Measurements from ENCODE around the gene OPRM1.

DNA sequence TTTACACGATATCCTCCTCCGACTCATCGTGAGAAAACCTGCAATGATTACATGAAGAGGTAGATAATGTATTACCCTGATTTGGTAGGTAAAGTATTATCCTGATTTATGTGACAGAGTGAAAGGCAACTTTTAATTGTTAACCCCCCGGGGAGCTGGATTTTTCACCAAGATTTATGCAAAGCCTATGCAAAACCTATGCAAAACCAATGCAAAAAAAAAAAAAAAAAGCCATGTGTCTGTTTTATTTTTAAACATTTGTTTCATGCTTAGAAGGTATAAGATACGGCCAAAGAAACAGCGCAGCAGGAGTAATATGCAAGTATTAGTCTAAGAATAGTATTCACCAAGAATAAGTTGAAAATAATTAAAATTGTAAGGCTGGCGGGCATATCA lies 207.7 kb downstream of the OPRM1 start:
- no peak for TF ChIP-seq POLR2AphosphoS5 (IDR thresholded peaks at IDR 0.05; ENCODE audit: low read depth, low read length)
- TF ChIP-seq, protein P1, sequence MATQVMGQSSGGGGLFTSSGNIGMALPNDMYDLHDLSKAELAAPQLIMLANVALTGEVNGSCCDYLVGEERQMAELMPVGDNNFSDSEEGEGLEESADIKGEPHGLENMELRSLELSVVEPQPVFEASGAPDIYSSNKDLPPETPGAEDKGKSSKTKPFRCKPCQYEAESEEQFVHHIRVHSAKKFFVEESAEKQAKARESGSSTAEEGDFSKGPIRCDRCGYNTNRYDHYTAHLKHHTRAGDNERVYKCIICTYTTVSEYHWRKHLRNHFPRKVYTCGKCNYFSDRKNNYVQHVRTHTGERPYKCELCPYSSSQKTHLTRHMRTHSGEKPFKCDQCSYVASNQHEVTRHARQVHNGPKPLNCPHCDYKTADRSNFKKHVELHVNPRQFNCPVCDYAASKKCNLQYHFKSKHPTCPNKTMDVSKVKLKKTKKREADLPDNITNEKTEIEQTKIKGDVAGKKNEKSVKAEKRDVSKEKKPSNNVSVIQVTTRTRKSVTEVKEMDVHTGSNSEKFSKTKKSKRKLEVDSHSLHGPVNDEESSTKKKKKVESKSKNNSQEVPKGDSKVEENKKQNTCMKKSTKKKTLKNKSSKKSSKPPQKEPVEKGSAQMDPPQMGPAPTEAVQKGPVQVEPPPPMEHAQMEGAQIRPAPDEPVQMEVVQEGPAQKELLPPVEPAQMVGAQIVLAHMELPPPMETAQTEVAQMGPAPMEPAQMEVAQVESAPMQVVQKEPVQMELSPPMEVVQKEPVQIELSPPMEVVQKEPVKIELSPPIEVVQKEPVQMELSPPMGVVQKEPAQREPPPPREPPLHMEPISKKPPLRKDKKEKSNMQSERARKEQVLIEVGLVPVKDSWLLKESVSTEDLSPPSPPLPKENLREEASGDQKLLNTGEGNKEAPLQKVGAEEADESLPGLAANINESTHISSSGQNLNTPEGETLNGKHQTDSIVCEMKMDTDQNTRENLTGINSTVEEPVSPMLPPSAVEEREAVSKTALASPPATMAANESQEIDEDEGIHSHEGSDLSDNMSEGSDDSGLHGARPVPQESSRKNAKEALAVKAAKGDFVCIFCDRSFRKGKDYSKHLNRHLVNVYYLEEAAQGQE (IDR thresholded peaks at IDR 0.05; ENCODE audit: insufficient read depth in 1 of 2, low read depth in 2 of 2, low read length in 2 of 2) = no peak
